ENCODE data around the gene BEX3.
"Not testable (repeated sequence)": the region's sequence is repeated elsewhere in the genome, so short reads cannot be mapped to it uniquely, and the experiment has no call there.

The BEX3 gene

DNA sequence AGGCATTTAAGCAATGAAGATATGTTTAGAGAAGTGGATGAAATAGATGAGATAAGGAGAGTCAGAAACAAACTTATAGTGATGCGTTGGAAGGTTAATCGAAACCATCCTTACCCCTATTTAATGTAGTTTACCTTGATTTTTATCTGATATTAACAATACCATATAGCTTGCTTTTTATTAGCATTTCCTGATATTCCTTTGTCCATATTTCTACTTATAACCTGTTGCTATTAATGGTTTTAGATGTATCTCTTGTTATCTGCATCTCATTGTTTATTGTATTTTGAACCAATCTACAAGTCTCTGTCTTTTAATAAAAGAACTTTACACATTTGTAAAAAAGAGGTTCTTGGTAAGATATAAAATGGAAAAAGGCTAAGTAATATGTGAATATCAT, 18.5 kb upstream of the BEX3 start:
- Histone ChIP-seq H3K27ac (ENCODE audit: extremely low read depth, low read depth, low read length) (no peak overlapping the region), H3K9me3 (ENCODE audit: control insufficient read depth, insufficient read depth, low read depth, low read length) (no peaks in the 10 kb centered on the region), H3K36me3 (ENCODE audit: control insufficient read depth in 2 of 2, insufficient read depth in 1 of 2, low read length in 2 of 2) (peaks cover 0 to 8% of the 10 kb centered on the region in 2 experiments; a peak in 1 of 3 replicates), H3K4me3 (ENCODE audit: low read depth, low read length) (no peak overlapping the region), H3K4me1 (ENCODE audit: control insufficient read depth, insufficient read depth, low read length) (no peaks in the 10 kb centered on the region)
- ChIA-PET POLR2A (no interaction called here), CTCF (interaction anchor here (1.1 to 1.2 kb wide), 2 partner anchors 11 to 20 kb away, joined by 3 to 4 read pairs; no protein-coding TSS in a partner anchor)
- TF ChIP-seq MYNN (tag by site-specific recombination; IDR thresholded peaks at IDR 0.05; ENCODE audit: borderline replicate concordance) (no peak), ZNF350 (tag by site-specific recombination; IDR thresholded peaks at IDR 0.05) (no peak), SCRT1 (tag by site-specific recombination; IDR thresholded peaks at IDR 0.05; ENCODE audit: borderline replicate concordance) (peak; percentile 59; the same call in 1 of the 2 replicates), ZNF366 (tag by site-specific recombination; conservative IDR thresholded peaks at IDR 0.05) (no peak), ZNF24 (tag by site-specific recombination; IDR thresholded peaks at IDR 0.05) (no peak), ZNF701 (tag by site-specific recombination; IDR thresholded peaks at IDR 0.05) (no peak), ZBTB7A (tag by site-specific recombination; IDR thresholded peaks at IDR 0.05; ENCODE audit: low read depth) (no peak), SCRT2 (tag by site-specific recombination; IDR thresholded peaks at IDR 0.05) (peak; percentile 85), ZNF239 (tag by site-specific recombination; IDR thresholded peaks at IDR 0.05) (no peak)
- TF ChIP-seq, protein P1, sequence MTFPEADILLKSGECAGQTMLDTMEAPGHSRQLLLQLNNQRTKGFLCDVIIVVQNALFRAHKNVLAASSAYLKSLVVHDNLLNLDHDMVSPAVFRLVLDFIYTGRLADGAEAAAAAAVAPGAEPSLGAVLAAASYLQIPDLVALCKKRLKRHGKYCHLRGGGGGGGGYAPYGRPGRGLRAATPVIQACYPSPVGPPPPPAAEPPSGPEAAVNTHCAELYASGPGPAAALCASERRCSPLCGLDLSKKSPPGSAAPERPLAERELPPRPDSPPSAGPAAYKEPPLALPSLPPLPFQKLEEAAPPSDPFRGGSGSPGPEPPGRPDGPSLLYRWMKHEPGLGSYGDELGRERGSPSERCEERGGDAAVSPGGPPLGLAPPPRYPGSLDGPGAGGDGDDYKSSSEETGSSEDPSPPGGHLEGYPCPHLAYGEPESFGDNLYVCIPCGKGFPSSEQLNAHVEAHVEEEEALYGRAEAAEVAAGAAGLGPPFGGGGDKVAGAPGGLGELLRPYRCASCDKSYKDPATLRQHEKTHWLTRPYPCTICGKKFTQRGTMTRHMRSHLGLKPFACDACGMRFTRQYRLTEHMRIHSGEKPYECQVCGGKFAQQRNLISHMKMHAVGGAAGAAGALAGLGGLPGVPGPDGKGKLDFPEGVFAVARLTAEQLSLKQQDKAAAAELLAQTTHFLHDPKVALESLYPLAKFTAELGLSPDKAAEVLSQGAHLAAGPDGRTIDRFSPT (tag by site-specific recombination; IDR thresholded peaks at IDR 0.05) = no peak
- TF ChIP-seq, protein P2, sequence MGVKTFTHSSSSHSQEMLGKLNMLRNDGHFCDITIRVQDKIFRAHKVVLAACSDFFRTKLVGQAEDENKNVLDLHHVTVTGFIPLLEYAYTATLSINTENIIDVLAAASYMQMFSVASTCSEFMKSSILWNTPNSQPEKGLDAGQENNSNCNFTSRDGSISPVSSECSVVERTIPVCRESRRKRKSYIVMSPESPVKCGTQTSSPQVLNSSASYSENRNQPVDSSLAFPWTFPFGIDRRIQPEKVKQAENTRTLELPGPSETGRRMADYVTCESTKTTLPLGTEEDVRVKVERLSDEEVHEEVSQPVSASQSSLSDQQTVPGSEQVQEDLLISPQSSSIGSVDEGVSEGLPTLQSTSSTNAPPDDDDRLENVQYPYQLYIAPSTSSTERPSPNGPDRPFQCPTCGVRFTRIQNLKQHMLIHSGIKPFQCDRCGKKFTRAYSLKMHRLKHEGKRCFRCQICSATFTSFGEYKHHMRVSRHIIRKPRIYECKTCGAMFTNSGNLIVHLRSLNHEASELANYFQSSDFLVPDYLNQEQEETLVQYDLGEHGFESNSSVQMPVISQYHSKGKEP (tag by site-specific recombination; IDR thresholded peaks at IDR 0.05) = no peak

DNA sequence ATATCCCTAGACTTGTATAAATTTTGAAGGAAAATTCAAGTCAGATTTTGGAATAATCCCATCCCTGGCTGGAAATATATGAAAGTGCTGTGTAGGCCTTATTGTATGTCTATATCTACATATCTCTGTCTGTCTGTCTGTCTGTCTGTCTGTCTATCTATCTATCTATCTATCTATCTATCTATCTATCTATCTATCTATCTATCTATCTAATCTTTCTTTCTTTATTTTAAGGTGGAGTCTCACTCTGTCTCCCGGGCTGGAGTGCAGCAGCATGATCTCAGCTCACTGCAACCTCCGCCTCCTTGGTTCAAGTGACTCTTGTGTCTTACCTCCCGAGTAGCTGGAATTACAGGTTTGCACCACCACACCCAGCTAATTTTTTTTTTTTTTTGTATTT, 16.7 kb upstream of the BEX3 start:
- H3K36me3 ChIP-seq (ENCODE audit: control insufficient read depth in 2 of 2, insufficient read depth in 1 of 2, low read length in 2 of 2); H3K9me3 ChIP-seq (ENCODE audit: control insufficient read depth, insufficient read depth, low read depth, low read length); H3K4me1 ChIP-seq (ENCODE audit: control insufficient read depth, insufficient read depth, low read length); H3K27ac ChIP-seq (ENCODE audit: extremely low read depth, low read depth, low read length); POLR2A ChIA-PET; H3K4me3 ChIP-seq (ENCODE audit: low read depth, low read length): not testable (repeated sequence)
- CTCF ChIA-PET = interaction anchor here (0.7 kb wide), 1 partner anchor 11 kb away, joined by 4 read pairs; no protein-coding TSS in a partner anchor

DNA sequence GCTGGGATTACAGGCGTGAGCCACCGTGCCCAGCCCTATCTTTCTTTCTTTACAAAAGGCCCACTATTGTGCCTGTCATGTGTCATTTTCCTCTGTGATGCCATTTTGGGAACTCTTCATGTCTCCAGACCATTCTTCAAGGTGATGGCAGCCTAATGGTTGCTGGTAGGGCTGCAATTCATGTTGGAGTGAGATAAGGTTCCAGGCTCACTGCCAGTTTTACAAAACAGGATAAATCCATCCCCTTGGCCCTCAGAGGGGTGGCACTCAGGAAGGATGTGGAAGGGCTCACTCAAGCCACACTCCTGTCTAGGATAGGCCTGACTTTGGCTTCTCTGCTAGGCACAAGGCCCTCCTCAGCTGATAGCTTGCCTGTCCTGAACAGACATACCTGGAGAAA, 16.2 kb upstream of the BEX3 start:
- ChIA-PET CTCF (interaction anchor here (0.7 kb wide), 1 partner anchor 11 kb away, joined by 4 read pairs; no protein-coding TSS in a partner anchor), POLR2A (no interaction called here)

More for the DNA sequence above, 16.2 kb upstream of the BEX3 start:
- H3K9me3 ChIP-seq (ENCODE audit: control insufficient read depth, insufficient read depth, low read depth, low read length) = no peaks in the 10 kb centered on the region
- H3K36me3 ChIP-seq (ENCODE audit: control insufficient read depth in 2 of 2, insufficient read depth in 1 of 2, low read length in 2 of 2) = peaks cover 0 to 8% of the 10 kb centered on the region in 2 experiments; a peak in 1 of 3 replicates
- H3K27ac ChIP-seq (ENCODE audit: extremely low read depth, low read depth, low read length) = no peak overlapping the region
- H3K4me3 ChIP-seq (ENCODE audit: low read depth, low read length) = no peak overlapping the region
- TF ChIP-seq ZNF600 (tag by site-specific recombination; IDR thresholded peaks at IDR 0.05) (peak; percentile 28; the same call in 1 of the 2 replicates), ZNF335 (tag by site-specific recombination; conservative IDR thresholded peaks at IDR 0.05) (peak; percentile 27; the same call in 1 of the 2 replicates), ZNF530 (tag by site-specific recombination; IDR thresholded peaks at IDR 0.05; ENCODE audit: low read depth) (no peak), ZBTB8A (tag by site-specific recombination; IDR thresholded peaks at IDR 0.05) (no peak)
- TF ChIP-seq, protein P3, sequence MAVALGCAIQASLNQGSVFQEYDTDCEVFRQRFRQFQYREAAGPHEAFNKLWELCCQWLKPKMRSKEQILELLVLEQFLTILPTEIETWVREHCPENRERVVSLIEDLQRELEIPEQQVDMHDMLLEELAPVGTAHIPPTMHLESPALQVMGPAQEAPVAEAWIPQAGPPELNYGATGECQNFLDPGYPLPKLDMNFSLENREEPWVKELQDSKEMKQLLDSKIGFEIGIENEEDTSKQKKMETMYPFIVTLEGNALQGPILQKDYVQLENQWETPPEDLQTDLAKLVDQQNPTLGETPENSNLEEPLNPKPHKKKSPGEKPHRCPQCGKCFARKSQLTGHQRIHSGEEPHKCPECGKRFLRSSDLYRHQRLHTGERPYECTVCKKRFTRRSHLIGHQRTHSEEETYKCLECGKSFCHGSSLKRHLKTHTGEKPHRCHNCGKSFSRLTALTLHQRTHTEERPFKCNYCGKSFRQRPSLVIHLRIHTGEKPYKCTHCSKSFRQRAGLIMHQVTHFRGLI (tag by site-specific recombination; IDR thresholded peaks at IDR 0.05) = peak; percentile 53; the same call in 1 of the 2 replicates
- TF ChIP-seq, protein P4, sequence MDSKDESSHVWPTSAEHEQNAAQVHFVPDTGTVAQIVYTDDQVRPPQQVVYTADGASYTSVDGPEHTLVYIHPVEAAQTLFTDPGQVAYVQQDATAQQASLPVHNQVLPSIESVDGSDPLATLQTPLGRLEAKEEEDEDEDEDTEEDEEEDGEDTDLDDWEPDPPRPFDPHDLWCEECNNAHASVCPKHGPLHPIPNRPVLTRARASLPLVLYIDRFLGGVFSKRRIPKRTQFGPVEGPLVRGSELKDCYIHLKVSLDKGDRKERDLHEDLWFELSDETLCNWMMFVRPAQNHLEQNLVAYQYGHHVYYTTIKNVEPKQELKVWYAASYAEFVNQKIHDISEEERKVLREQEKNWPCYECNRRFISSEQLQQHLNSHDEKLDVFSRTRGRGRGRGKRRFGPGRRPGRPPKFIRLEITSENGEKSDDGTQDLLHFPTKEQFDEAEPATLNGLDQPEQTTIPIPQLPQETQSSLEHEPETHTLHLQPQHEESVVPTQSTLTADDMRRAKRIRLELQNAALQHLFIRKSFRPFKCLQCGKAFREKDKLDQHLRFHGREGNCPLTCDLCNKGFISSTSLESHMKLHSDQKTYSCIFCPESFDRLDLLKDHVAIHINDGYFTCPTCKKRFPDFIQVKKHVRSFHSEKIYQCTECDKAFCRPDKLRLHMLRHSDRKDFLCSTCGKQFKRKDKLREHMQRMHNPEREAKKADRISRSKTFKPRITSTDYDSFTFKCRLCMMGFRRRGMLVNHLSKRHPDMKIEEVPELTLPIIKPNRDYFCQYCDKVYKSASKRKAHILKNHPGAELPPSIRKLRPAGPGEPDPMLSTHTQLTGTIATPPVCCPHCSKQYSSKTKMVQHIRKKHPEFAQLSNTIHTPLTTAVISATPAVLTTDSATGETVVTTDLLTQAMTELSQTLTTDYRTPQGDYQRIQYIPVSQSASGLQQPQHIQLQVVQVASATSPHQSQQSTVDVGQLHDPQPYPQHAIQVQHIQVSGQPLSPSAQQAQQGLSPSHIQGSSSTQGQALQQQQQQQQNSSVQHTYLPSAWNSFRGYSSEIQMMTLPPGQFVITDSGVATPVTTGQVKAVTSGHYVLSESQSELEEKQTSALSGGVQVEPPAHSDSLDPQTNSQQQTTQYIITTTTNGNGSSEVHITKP (tag by site-specific recombination; IDR thresholded peaks at IDR 0.05) = peak; percentile 96
- H3K4me1 ChIP-seq (ENCODE audit: control insufficient read depth, insufficient read depth, low read length) = no peaks in the 10 kb centered on the region

All from HEK293 (cell line).